Measurements from ENCODE around the gene CHST10.
"Not testable (repeated sequence)": the region's sequence is repeated elsewhere in the genome, so short reads cannot be mapped to it uniquely, and the experiment has no call there.

The CHST10 gene

GRCh38 chr2:100394111-100394641 lies 23.3 kb downstream of the CHST10 start:
- DNase-seq (ENCODE audit: low read depth in 2 of 2): no peak

- no peak for DNase-seq (ENCODE audit: low read depth in 2 of 2)
Measured at GRCh38 chr2:100393362-100393761, 24.1 kb downstream of the CHST10 start.

GRCh38 chr2:100392715-100393114 lies 24.8 kb downstream of the CHST10 start:
- no peak for DNase-seq (ENCODE audit: low read depth in 2 of 2)

- no peak for DNase-seq (ENCODE audit: low read depth in 2 of 2)
Measured at GRCh38 chr2:100391735-100392515, 25.5 kb downstream of the CHST10 start.

GRCh38 chr2:100390001-100390940 lies 27.2 kb downstream of the CHST10 start:
- no peak for DNase-seq (ENCODE audit: low read depth in 2 of 2)

GRCh38 chr2:100388703-100389102 lies 28.8 kb downstream of the CHST10 start:
- DNase-seq (ENCODE audit: low read depth in 2 of 2): no peak

- DNase-seq (ENCODE audit: low read depth in 2 of 2): no peak
Measured at GRCh38 chr2:100383954-100384353, 33.5 kb downstream of the CHST10 start.

GRCh38 chr2:100383306-100383705 lies 34.2 kb downstream of the CHST10 start:
- DNase-seq (ENCODE audit: low read depth in 2 of 2): no peak

- DNase-seq (ENCODE audit: low read depth in 2 of 2): peak; percentile 46 to 68
Measured at GRCh38 chr2:100381240-100381639, 36.2 kb downstream of the CHST10 start.

GRCh38 chr2:100380681-100381080 lies 36.8 kb downstream of the CHST10 start:
- DNase-seq (ENCODE audit: low read depth in 2 of 2): no peak

GRCh38 chr2:100376836-100377235 lies 40.6 kb downstream of the CHST10 start:
- no peak for DNase-seq (ENCODE audit: low read depth in 2 of 2)

- DNase-seq (ENCODE audit: low read depth in 2 of 2): no peak
Measured at GRCh38 chr2:100367163-100367562, 50.3 kb downstream of the CHST10 start.

GRCh38 chr2:100365434-100365833 lies 52.0 kb downstream of the CHST10 start:
- no peak for DNase-seq (ENCODE audit: low read depth in 2 of 2)

GRCh38 chr2:100362269-100362668 lies 55.2 kb downstream of the CHST10 start:
- not testable (repeated sequence) for DNase-seq (ENCODE audit: low read depth in 2 of 2)

GRCh38 chr2:100359576-100359975 lies 57.9 kb downstream of the CHST10 start:
- DNase-seq (ENCODE audit: low read depth in 2 of 2): no peak

GRCh38 chr2:100358554-100358953 lies 58.9 kb downstream of the CHST10 start:
- DNase-seq (ENCODE audit: low read depth in 2 of 2): no peak

- DNase-seq (ENCODE audit: low read depth in 2 of 2): no peak
Measured at GRCh38 chr2:100352521-100352920, 64.9 kb downstream of the CHST10 start.

GRCh38 chr2:100350661-100351185 lies 66.7 kb downstream of the CHST10 start:
- DNase-seq (ENCODE audit: low read depth in 2 of 2): no peak

- not testable (repeated sequence) for DNase-seq (ENCODE audit: low read depth in 2 of 2)
Measured at GRCh38 chr2:100345144-100345543, 72.3 kb downstream of the CHST10 start.

- DNase-seq (ENCODE audit: low read depth in 2 of 2): no peak
Measured at GRCh38 chr2:100344433-100344832, 73.0 kb downstream of the CHST10 start.

- DNase-seq (ENCODE audit: low read depth in 2 of 2): not testable (repeated sequence)
Measured at GRCh38 chr2:100342466-100342865, 75.0 kb downstream of the CHST10 start.
